Adrenal gland (tissue), 5 donors: ENCODE measurements around the gene GPHN.

Source experiments
- CTCF ChIP-seq, 6 experiments: fragments of 450-650 bp in 4 of 6; fragments of 200-600 bp in 2 of 6; sonication (generic) in 1 of 6; IDR thresholded peaks; 1 replicate in 5 of 6; 2 replicates in 1 of 6; pipeline versions ENCODE4 v1.5.1 to v1.8.0; 2016 to 2021; ENCODE audit warnings: antibody characterized with exemption in 6 of 6, mild to moderate bottlenecking in 2 of 6, moderate library complexity in 1 of 6
- POLR2A ChIP-seq, 2 donors: fragments of 450-650 bp; IDR thresholded peaks; one replicate each; pipeline ENCODE4 v1.6.1; 2017; ENCODE audit warnings: antibody characterized with exemption in 2 of 2, mild to moderate bottlenecking in 2 of 2, moderate library complexity in 1 of 2
- donor health status: DM: no; HTN: no; CAD: no.

DNA sequence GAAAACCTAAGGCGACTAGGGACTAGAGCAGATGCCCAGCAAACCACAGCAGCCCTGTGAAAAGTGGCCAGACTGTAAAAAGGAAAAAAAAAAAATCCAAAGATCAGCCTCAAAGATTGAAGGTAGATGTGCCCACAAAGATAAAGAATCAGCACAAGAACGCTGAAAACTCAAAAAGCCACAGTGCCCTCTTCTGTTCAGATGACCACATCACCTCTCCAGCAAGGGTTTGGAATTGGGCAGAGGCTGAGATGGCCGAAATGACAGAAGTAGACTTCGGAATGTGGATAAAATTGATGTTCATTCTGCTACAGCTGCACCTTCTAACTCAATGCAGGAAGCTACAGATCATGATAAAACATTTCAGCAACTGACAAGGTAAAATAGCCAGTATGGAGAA lies 154.4 kb downstream of the GPHN start:
- peak in 5 of 6 experiments; percentile 11 to 43 (median 36) for TF ChIP-seq CTCF (IDR thresholded peaks at IDR 0.05)
- TF ChIP-seq POLR2A (IDR thresholded peaks at IDR 0.05): no peak
